Endothelial cell of umbilical vein (primary cell): ENCODE data around the gene ZNF83. TPM values are rescaled to one million over a fixed set of nuclear protein-coding genes. Genes with fewer than 3 reads are reported as not detected.

ENCODE experiments used
- BruUV-seq: library from RNA; stranded (reverse); fragments of 400-500 nt; replicated peaks from 2 replicates; lab custom pipeline; 2021; lab: Mats Ljungman, UMichigan
- CTCF ChIA-PET: fragments of 300-600, 350-600 bp; sonication (Branson Sonifier 250); formaldehyde crosslinking; loops from one replicate; lab custom pipeline; 2021; ENCODE audit warnings: antibody characterized with exemption, inconsistent platforms; lab: Charles Lee
- POLR2A ChIA-PET: fragments of 300-600, 350-600 bp; sonication (Branson Sonifier 250); formaldehyde crosslinking; loops from one replicate; lab custom pipeline; 2021; ENCODE audit warnings: antibody characterized with exemption, inconsistent platforms; lab: Charles Lee
- DNase-seq: peaks from one replicate; pipeline ENCODE4 v3.0.0-alpha.2; 2011; ENCODE audit warnings: low read depth, low spot score
- FAIRE-seq: peaks from 2 replicates; lab custom pipeline; 2011; peaks lifted over from hg19 to GRCh38; lab: Jason Lieb, UNC
- H2AFZ ChIP-seq: 2 replicates; pipeline ENCODE4 v1.6.0; 2012; ENCODE audit warnings: low read depth, low read length, control low read depth, inconsistent platforms
- H3K27ac ChIP-seq: 2 replicates; pipeline ENCODE4 v1.5.1; 2011; ENCODE audit warnings: low read depth, mild to moderate bottlenecking, control low read depth, low read length, moderate library complexity; ENCODE audit not compliant: insufficient read depth
- H3K27me3 ChIP-seq, 2 experiments: 2 replicates each; pipeline versions ENCODE4 v1.6.0 to v1.6.1; 2011; ENCODE audit warnings: low read length in 2 of 2, mixed read lengths in 1 of 2; ENCODE audit not compliant: control insufficient read depth in 2 of 2, insufficient read depth in 2 of 2
- H3K36me3 ChIP-seq, 2 experiments: 2 replicates in 1 of 2; 3 replicates in 1 of 2; pipeline ENCODE4 v1.5.1; 2011; ENCODE audit warnings: low read length in 2 of 2, mild to moderate bottlenecking in 1 of 2, moderate library complexity in 1 of 2; ENCODE audit not compliant: control insufficient read depth in 2 of 2, insufficient read depth in 2 of 2; ENCODE audit errors: extremely low read depth in 1 of 2
- H3K4me1 ChIP-seq: 3 replicates; pipeline ENCODE4 v1.5.1; 2011; ENCODE audit warnings: mild to moderate bottlenecking, low read length; ENCODE audit not compliant: control insufficient read depth, insufficient read depth; ENCODE audit errors: extremely low read depth
- H3K4me2 ChIP-seq: 2 replicates; pipeline ENCODE4 v1.6.1; 2011; ENCODE audit warnings: low read length, control low read depth, mixed read lengths; ENCODE audit not compliant: insufficient read depth
- H3K4me3 ChIP-seq, 3 experiments: fragments of 200-600 bp in 1 of 3; sonication (generic), shearing (Covaris generic) in 1 of 3; replicated peaks in 1 of 3; 2 replicates each; pipeline ENCODE4 v1.5.1; 2011 to 2016; ENCODE audit warnings: control low read depth in 3 of 3, low read length in 3 of 3, mild to moderate bottlenecking in 2 of 3, inconsistent platforms in 1 of 3, low read depth in 1 of 3, moderate library complexity in 1 of 3; ENCODE audit not compliant: insufficient read depth in 1 of 3
- H3K79me2 ChIP-seq: 2 replicates; pipeline ENCODE4 v1.6.0; 2012; ENCODE audit warnings: low read length, inconsistent platforms; ENCODE audit not compliant: control insufficient read depth, insufficient read depth
- H3K9ac ChIP-seq: replicated peaks from 2 replicates; pipeline ENCODE3; 2011; ENCODE audit warnings: low read length, control low read depth; ENCODE audit not compliant: insufficient read depth; ENCODE audit errors: extremely low read depth
- H3K9me1 ChIP-seq: replicated peaks from 3 replicates; pipeline ENCODE4 v1.6.0; 2011; ENCODE audit warnings: mild to moderate bottlenecking, low read length; ENCODE audit not compliant: control insufficient read depth, insufficient read depth; ENCODE audit errors: extremely low read depth
- H3K9me3 ChIP-seq: replicated peaks from 2 replicates; pipeline ENCODE4 v1.5.1; 2012; ENCODE audit warnings: low read length, inconsistent platforms; ENCODE audit not compliant: control insufficient read depth, insufficient read depth
- H4K20me1 ChIP-seq: replicated peaks from 2 replicates; pipeline ENCODE3; 2011; ENCODE audit warnings: mild to moderate bottlenecking, low read length; ENCODE audit not compliant: control insufficient read depth, insufficient read depth; ENCODE audit errors: extremely low read depth
- CTCF ChIP-seq, 2 donors: IDR thresholded peaks; 1 replicate in 1 of 2; 2 replicates in 1 of 2; pipeline ENCODE4 v1.5.1; 2011; ENCODE audit warnings: low read length in 2 of 2, mild to moderate bottlenecking in 2 of 2, moderate library complexity in 2 of 2, control low read depth in 1 of 2, inconsistent platforms in 1 of 2, low read depth in 1 of 2; ENCODE audit not compliant: insufficient read depth in 1 of 2; ENCODE audit errors: extremely low read depth in 1 of 2
- EZH2 ChIP-seq: IDR thresholded peaks from 2 replicates; pipeline ENCODE4 v1.6.1; 2012; ENCODE audit warnings: borderline replicate concordance, low read depth, mild to moderate bottlenecking, moderate library complexity, low read length, inconsistent platforms; ENCODE audit not compliant: severe bottlenecking
- FOS ChIP-seq: IDR thresholded peaks from 2 replicates; pipeline ENCODE4 v1.6.1; 2011; ENCODE audit warnings: mild to moderate bottlenecking, low read length, moderate library complexity, borderline replicate concordance; ENCODE audit not compliant: insufficient read depth
- GATA2 ChIP-seq: IDR thresholded peaks from 2 replicates; pipeline ENCODE4 v1.7.0; 2011; ENCODE audit warnings: low read depth, mild to moderate bottlenecking, moderate library complexity, mixed read lengths, low read length; ENCODE audit not compliant: insufficient read length, insufficient read depth
- JUN ChIP-seq: IDR thresholded peaks from 2 replicates; pipeline ENCODE4 v1.6.1; 2011; ENCODE audit warnings: borderline replicate concordance, low read depth; ENCODE audit not compliant: insufficient read length, insufficient read depth
- MAX ChIP-seq: IDR thresholded peaks from 2 replicates; pipeline ENCODE4 v1.6.1; 2011; ENCODE audit not compliant: insufficient read depth, insufficient read length
- MYC ChIP-seq: IDR thresholded peaks from one replicate; pipeline ENCODE4 v1.6.1; 2011; ENCODE audit warnings: mild to moderate bottlenecking, low read depth, low read length
- POLR2A ChIP-seq: IDR thresholded peaks from 2 replicates; pipeline ENCODE4 v1.6.1; 2012; ENCODE audit warnings: low read depth, mild to moderate bottlenecking, control low read depth, low read length
- POLR2AphosphoS5 ChIP-seq: IDR thresholded peaks from 2 replicates; pipeline ENCODE4 v1.6.1; 2012; ENCODE audit warnings: low read depth, mild to moderate bottlenecking, control low read depth, low read length, moderate library complexity; ENCODE audit not compliant: insufficient read depth
- dilution Hi-C: fragments of 300-500 bp; cut with MboI; formaldehyde crosslinking; loops from one replicate; pipeline ENCODE4 v1.15.0; 2019; ENCODE audit warnings: low sequenced_read_pairs; ENCODE audit not compliant: extremely low pct_ligation_motif_present
- intact Hi-C: fragments of 100-400 bp; cut with micrococcal nuclease; formaldehyde crosslinking; loops from one replicate; pipeline ENCODE4 v1.10.0; 2022
- polyA plus RNA-seq, 4 experiments: library from polyadenylated mRNA; depleted of rRNA in 3 of 4; stranded (reverse) in 3 of 4; unstranded in 1 of 4; fragments of >200 nt; gene quantifications; 2 replicates each; pipeline versions ENCODE4 v1.2.1 to v1.2.3, GENCODE V29; 2011 to 2012; ENCODE audit warnings: missing spikeins in 1 of 4
- total RNA-seq: library from RNA; stranded (reverse); gene quantifications from 2 replicates; pipeline ENCODE4 v1.2.3, GENCODE V29; 2021

ZNF83 gene
- total and polyA plus RNA-seq, 2 donors (not counting 3 experiments of a cell fraction or from before 2014, with no cell fraction given), result 32.3 to 41.4 TPM

GRCh38 chr19:52658595-52658994 is 20.4 kb upstream of the ZNF83 start:
- Histone ChIP-seq H3K27me3 (no peaks in the 10 kb centered on the region), H3K4me3 (no peak overlapping the region), H2AFZ (no peak overlapping the region), H3K79me2 (peaks cover 11% of the 10 kb centered on the region), H3K4me2 (no peak overlapping the region), H3K9ac (no peak overlapping the region), H3K27ac (no peak overlapping the region), H3K4me1 (no peaks in the 10 kb centered on the region), H3K9me1 (no peaks in the 10 kb centered on the region), H3K9me3 (no peaks in the 10 kb centered on the region), H4K20me1 (no peaks in the 10 kb centered on the region), H3K36me3 (peaks cover 8 to 20% of the 10 kb centered on the region in 2 experiments)
- FAIRE-seq, result no peak
- intact Hi-C loops, result no loop called here
- no TSS peak for BruUV-seq
- dilution Hi-C loops, result no loop called here
- TF ChIP-seq GATA2 (no peak), MAX (no peak), POLR2A (no peak), EZH2 (no peak), FOS (no peak), MYC (no peak), POLR2AphosphoS5 (no peak), CTCF (IDR thresholded peaks at IDR 0.05; ENCODE audit: extremely low read depth in 1 of 2, insufficient read depth in 1 of 2, low read depth in 1 of 2, low read length in 2 of 2) (no peak), JUN (no peak)
- ChIA-PET CTCF (no interaction called here), POLR2A (no interaction called here)
- no peak for DNase-seq
